ENCODE measurements around the gene EXOC4.
A peak's percentile ranks its signal among the peaks of the same experiment; 100 is the strongest.

The EXOC4 gene

DNA sequence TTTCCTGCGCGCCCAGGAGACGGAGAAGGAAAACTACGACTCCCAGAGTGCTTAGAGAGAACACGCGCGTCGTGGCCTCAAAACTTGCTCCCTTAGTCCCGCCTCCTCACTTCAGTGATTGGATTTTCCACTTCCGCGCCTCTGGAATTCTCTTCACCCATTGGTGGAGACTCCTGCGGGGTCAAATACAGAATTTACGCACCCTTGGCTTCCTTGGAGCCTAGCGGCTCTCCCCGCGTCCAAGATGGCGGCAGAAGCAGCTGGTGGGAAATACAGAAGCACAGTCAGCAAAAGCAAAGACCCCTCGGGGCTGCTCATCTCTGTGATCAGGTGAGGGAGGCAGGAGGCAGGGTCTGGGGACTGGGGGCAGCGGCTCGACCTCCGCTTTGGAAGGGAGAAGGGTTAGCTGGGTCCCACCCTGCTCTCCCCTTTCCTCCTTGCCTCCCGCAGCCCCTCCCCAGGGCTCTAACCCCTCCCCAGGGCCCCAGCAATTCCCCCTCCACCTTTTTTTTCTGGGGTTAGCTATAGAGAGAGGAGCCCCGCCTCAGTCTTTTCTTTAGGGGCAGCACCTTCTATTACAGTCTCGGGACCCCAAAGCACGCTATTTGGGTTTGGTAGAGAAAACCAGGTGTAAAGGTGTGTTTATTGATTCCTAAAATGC lies at the start of gene EXOC4 (continued):
- no peak for TF ChIP-seq ATF2 (tag by site-specific recombination; IDR thresholded peaks at IDR 0.05; ENCODE audit: low read depth)
- 0 out of 2 replicates have a peak, but pooled peaks have one; percentile 55 for TF ChIP-seq KLF17 (tag by site-specific recombination; IDR thresholded peaks at IDR 0.05)
- TF ChIP-seq, protein P1, sequence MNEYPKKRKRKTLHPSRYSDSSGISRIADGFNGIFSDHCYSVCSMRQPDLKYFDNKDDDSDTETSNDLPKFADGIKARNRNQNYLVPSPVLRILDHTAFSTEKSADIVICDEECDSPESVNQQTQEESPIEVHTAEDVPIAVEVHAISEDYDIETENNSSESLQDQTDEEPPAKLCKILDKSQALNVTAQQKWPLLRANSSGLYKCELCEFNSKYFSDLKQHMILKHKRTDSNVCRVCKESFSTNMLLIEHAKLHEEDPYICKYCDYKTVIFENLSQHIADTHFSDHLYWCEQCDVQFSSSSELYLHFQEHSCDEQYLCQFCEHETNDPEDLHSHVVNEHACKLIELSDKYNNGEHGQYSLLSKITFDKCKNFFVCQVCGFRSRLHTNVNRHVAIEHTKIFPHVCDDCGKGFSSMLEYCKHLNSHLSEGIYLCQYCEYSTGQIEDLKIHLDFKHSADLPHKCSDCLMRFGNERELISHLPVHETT (tag by site-specific recombination; IDR thresholded peaks at IDR 0.05) = peak; percentile 33; the same call in 1 of the 2 replicates
- TF ChIP-seq, protein P2, sequence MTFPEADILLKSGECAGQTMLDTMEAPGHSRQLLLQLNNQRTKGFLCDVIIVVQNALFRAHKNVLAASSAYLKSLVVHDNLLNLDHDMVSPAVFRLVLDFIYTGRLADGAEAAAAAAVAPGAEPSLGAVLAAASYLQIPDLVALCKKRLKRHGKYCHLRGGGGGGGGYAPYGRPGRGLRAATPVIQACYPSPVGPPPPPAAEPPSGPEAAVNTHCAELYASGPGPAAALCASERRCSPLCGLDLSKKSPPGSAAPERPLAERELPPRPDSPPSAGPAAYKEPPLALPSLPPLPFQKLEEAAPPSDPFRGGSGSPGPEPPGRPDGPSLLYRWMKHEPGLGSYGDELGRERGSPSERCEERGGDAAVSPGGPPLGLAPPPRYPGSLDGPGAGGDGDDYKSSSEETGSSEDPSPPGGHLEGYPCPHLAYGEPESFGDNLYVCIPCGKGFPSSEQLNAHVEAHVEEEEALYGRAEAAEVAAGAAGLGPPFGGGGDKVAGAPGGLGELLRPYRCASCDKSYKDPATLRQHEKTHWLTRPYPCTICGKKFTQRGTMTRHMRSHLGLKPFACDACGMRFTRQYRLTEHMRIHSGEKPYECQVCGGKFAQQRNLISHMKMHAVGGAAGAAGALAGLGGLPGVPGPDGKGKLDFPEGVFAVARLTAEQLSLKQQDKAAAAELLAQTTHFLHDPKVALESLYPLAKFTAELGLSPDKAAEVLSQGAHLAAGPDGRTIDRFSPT (tag by site-specific recombination; IDR thresholded peaks at IDR 0.05) = no peak
- TF ChIP-seq ZNF24 (tag by site-specific recombination; IDR thresholded peaks at IDR 0.05) = no peak
- no peak for TF ChIP-seq KLF7 (tag by site-specific recombination; IDR thresholded peaks at IDR 0.05; ENCODE audit: borderline replicate concordance)
- TF ChIP-seq ZXDB (tag by site-specific recombination; IDR thresholded peaks at IDR 0.05) = peak; percentile 80
- no peak for TF ChIP-seq ZNF623 (tag by site-specific recombination; IDR thresholded peaks at IDR 0.05)
- TF ChIP-seq KLF10 (tag by site-specific recombination; IDR thresholded peaks at IDR 0.05) = peak; percentile 42; the same call in 1 of the 2 replicates
- TF ChIP-seq, protein P3, sequence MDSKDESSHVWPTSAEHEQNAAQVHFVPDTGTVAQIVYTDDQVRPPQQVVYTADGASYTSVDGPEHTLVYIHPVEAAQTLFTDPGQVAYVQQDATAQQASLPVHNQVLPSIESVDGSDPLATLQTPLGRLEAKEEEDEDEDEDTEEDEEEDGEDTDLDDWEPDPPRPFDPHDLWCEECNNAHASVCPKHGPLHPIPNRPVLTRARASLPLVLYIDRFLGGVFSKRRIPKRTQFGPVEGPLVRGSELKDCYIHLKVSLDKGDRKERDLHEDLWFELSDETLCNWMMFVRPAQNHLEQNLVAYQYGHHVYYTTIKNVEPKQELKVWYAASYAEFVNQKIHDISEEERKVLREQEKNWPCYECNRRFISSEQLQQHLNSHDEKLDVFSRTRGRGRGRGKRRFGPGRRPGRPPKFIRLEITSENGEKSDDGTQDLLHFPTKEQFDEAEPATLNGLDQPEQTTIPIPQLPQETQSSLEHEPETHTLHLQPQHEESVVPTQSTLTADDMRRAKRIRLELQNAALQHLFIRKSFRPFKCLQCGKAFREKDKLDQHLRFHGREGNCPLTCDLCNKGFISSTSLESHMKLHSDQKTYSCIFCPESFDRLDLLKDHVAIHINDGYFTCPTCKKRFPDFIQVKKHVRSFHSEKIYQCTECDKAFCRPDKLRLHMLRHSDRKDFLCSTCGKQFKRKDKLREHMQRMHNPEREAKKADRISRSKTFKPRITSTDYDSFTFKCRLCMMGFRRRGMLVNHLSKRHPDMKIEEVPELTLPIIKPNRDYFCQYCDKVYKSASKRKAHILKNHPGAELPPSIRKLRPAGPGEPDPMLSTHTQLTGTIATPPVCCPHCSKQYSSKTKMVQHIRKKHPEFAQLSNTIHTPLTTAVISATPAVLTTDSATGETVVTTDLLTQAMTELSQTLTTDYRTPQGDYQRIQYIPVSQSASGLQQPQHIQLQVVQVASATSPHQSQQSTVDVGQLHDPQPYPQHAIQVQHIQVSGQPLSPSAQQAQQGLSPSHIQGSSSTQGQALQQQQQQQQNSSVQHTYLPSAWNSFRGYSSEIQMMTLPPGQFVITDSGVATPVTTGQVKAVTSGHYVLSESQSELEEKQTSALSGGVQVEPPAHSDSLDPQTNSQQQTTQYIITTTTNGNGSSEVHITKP (tag by site-specific recombination; IDR thresholded peaks at IDR 0.05) = peak; percentile 38; the same call in 1 of the 2 replicates
- no peak for TF ChIP-seq ZNF354C (tag by site-specific recombination; IDR thresholded peaks at IDR 0.05; ENCODE audit: borderline replicate concordance, low read depth)
- peak; percentile 86 for TF ChIP-seq SP2 (tag by site-specific recombination; IDR thresholded peaks at IDR 0.05)
- peak; percentile 73; the same call in 1 of the 2 replicates for TF ChIP-seq ZFP69B (tag by site-specific recombination; IDR thresholded peaks at IDR 0.05)
- TF ChIP-seq ZNF555 (tag by site-specific recombination; conservative IDR thresholded peaks at IDR 0.05) = no peak
- TF ChIP-seq ZNF76 (tag by site-specific recombination; IDR thresholded peaks at IDR 0.05; ENCODE audit: borderline replicate concordance, low read depth) = peak; percentile 92
- no peak for TF ChIP-seq HOXD13 (CRISPR knock-in tag; IDR thresholded peaks at IDR 0.05; ENCODE audit: borderline replicate concordance)
- no peak for TF ChIP-seq ZNF837 (tag by site-specific recombination; IDR thresholded peaks at IDR 0.05)
- TF ChIP-seq ZNF510 (tag by site-specific recombination; IDR thresholded peaks at IDR 0.05; ENCODE audit: insufficient replicate concordance) = no peak
- TF ChIP-seq OSR2 (tag by site-specific recombination; IDR thresholded peaks at IDR 0.05) = no peak; the same call in 1 of the 2 replicates
- no peak for TF ChIP-seq ZBTB6 (tag by site-specific recombination; IDR thresholded peaks at IDR 0.05)
- peak; percentile 20; the same call in 1 of the 2 replicates for TF ChIP-seq ZBTB8A (tag by site-specific recombination; IDR thresholded peaks at IDR 0.05)
- TF ChIP-seq SCRT2 (tag by site-specific recombination; IDR thresholded peaks at IDR 0.05) = no peak
- TF ChIP-seq, protein P4, sequence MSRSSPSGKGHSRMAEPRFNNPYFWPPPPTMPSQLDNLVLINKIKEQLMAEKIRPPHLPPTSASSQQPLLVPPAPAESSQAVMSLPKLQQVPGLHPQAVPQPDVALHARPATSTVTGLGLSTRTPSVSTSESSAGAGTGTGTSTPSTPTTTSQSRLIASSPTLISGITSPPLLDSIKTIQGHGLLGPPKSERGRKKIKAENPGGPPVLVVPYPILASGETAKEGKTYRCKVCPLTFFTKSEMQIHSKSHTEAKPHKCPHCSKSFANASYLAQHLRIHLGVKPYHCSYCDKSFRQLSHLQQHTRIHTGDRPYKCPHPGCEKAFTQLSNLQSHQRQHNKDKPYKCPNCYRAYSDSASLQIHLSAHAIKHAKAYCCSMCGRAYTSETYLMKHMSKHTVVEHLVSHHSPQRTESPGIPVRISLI (tag by site-specific recombination; IDR thresholded peaks at IDR 0.05) = 0 out of 2 replicates have a peak, but pooled peaks have one; percentile 58
- no peak for TF ChIP-seq ZNF157 (tag by site-specific recombination; IDR thresholded peaks at IDR 0.05)
- TF ChIP-seq ZNF114 (tag by site-specific recombination; IDR thresholded peaks at IDR 0.05) = no peak
- TF ChIP-seq YY1 (tag by site-specific recombination; IDR thresholded peaks at IDR 0.05) = peak; percentile 79
- no peak for TF ChIP-seq ZNF571 (tag by site-specific recombination; IDR thresholded peaks at IDR 0.05)
- no peak for TF ChIP-seq ZSCAN16 (tag by site-specific recombination; IDR thresholded peaks at IDR 0.05)
